ENCODE measurements around the gene STAT2.
"Not testable (repeated sequence)": the region's sequence is repeated elsewhere in the genome, so short reads cannot be mapped to it uniquely, and the experiment has no call there.

The STAT2 gene

GRCh38 chr12:56339158-56339422 lies 20.8 kb downstream of the STAT2 start:
- Histone ChIP-seq H3K27ac (ENCODE audit: low read depth, low read length) (no peak overlapping the region), H3K4me1 (ENCODE audit: control insufficient read depth in 1 of 2, insufficient read depth in 2 of 2, low read length in 2 of 2) (peaks cover 0 to 10% of the 10 kb centered on the region in 2 donors), H3K9me3 (ENCODE audit: control insufficient read depth in 1 of 2, low read length in 2 of 2) (no peaks in the 10 kb centered on the region), H3K4me3 (ENCODE audit: low read depth in 1 of 2, low read length in 2 of 2) (no peak overlapping the region), H3K36me3 (ENCODE audit: control insufficient read depth in 1 of 2, insufficient read depth in 2 of 2, low read length in 2 of 2) (peaks cover 14 to 21% of the 10 kb centered on the region in 2 donors), H3K9ac (ENCODE audit: low read depth in 1 of 2, low read length in 2 of 2) (peak overlapping the region; percentile 12 to 22), H3K27me3 (ENCODE audit: control insufficient read depth in 1 of 2, insufficient read depth in 2 of 2, low read length in 2 of 2) (no peaks in the 10 kb centered on the region)

GRCh38 chr12:56338308-56339157 lies 21.4 kb downstream of the STAT2 start, which contains the start of gene IL23A:
Gene IL23A (plus strand): TSS chr12:56338884. CDS start chr12:56339045, 161 bp downstream.
- no peak within 1 kb of the TSS for H3K4me3 ChIP-seq (ENCODE audit: low read depth in 1 of 2, low read length in 2 of 2)
- peaks cover 8 to 16% of the 10 kb centered on the region in 2 donors for H3K36me3 ChIP-seq (ENCODE audit: control insufficient read depth in 1 of 2, insufficient read depth in 2 of 2, low read length in 2 of 2)
- peak within 1 kb of the TSS; percentile 12 to 22 for H3K9ac ChIP-seq (ENCODE audit: low read depth in 1 of 2, low read length in 2 of 2)
- no peaks in the 10 kb centered on the region for H3K27me3 ChIP-seq (ENCODE audit: control insufficient read depth in 1 of 2, insufficient read depth in 2 of 2, low read length in 2 of 2)
- no peak within 1 kb of the TSS for H3K27ac ChIP-seq (ENCODE audit: low read depth, low read length)
- H3K9me3 ChIP-seq (ENCODE audit: control insufficient read depth in 1 of 2, low read length in 2 of 2) = no peaks in the 10 kb centered on the region
- peaks cover 1 to 10% of the 10 kb centered on the region in 2 donors for H3K4me1 ChIP-seq (ENCODE audit: control insufficient read depth in 1 of 2, insufficient read depth in 2 of 2, low read length in 2 of 2)

GRCh38 chr12:56337753-56338251 lies 22.1 kb downstream of the STAT2 start:
- Histone ChIP-seq H3K27ac (ENCODE audit: low read depth, low read length) (no peak overlapping the region), H3K4me1 (ENCODE audit: control insufficient read depth in 1 of 2, insufficient read depth in 2 of 2, low read length in 2 of 2) (peaks cover 7 to 16% of the 10 kb centered on the region in 2 donors), H3K36me3 (ENCODE audit: control insufficient read depth in 1 of 2, insufficient read depth in 2 of 2, low read length in 2 of 2) (peaks cover under 1 to 8% of the 10 kb centered on the region in 2 donors), H3K4me3 (ENCODE audit: low read depth in 1 of 2, low read length in 2 of 2) (no peak overlapping the region), H3K9ac (ENCODE audit: low read depth in 1 of 2, low read length in 2 of 2) (no peak overlapping the region), H3K9me3 (ENCODE audit: control insufficient read depth in 1 of 2, low read length in 2 of 2) (no peaks in the 10 kb centered on the region), H3K27me3 (ENCODE audit: control insufficient read depth in 1 of 2, insufficient read depth in 2 of 2, low read length in 2 of 2) (no peaks in the 10 kb centered on the region)

GRCh38 chr12:56336361-56337167 lies 23.3 kb downstream of the STAT2 start:
- H3K27me3 ChIP-seq (ENCODE audit: control insufficient read depth in 1 of 2, insufficient read depth in 2 of 2, low read length in 2 of 2) = no peaks in the 10 kb centered on the region
- no peak overlapping the region for H3K4me3 ChIP-seq (ENCODE audit: low read depth in 1 of 2, low read length in 2 of 2)
- H3K9ac ChIP-seq (ENCODE audit: low read depth in 1 of 2, low read length in 2 of 2) = no peak overlapping the region
- H3K27ac ChIP-seq (ENCODE audit: low read depth, low read length) = no peak overlapping the region
- no peaks in the 10 kb centered on the region for H3K9me3 ChIP-seq (ENCODE audit: control insufficient read depth in 1 of 2, low read length in 2 of 2)
- peaks cover 11 to 19% of the 10 kb centered on the region in 2 donors for H3K4me1 ChIP-seq (ENCODE audit: control insufficient read depth in 1 of 2, insufficient read depth in 2 of 2, low read length in 2 of 2)
- H3K36me3 ChIP-seq (ENCODE audit: control insufficient read depth in 1 of 2, insufficient read depth in 2 of 2, low read length in 2 of 2) = peaks cover 0 to 3% of the 10 kb centered on the region in 2 donors

GRCh38 chr12:56335527-56335926 lies 24.4 kb downstream of the STAT2 start:
- not testable (repeated sequence) for H3K27ac ChIP-seq (ENCODE audit: low read depth, low read length); H3K36me3 ChIP-seq (ENCODE audit: control insufficient read depth in 1 of 2, insufficient read depth in 2 of 2, low read length in 2 of 2); H3K9me3 ChIP-seq (ENCODE audit: control insufficient read depth in 1 of 2, low read length in 2 of 2); H3K9ac ChIP-seq (ENCODE audit: low read depth in 1 of 2, low read length in 2 of 2); H3K4me3 ChIP-seq (ENCODE audit: low read depth in 1 of 2, low read length in 2 of 2); H3K27me3 ChIP-seq (ENCODE audit: control insufficient read depth in 1 of 2, insufficient read depth in 2 of 2, low read length in 2 of 2)
- H3K4me1 ChIP-seq (ENCODE audit: control insufficient read depth in 1 of 2, insufficient read depth in 2 of 2, low read length in 2 of 2) = peaks cover 11 to 19% of the 10 kb centered on the region in 2 donors

GRCh38 chr12:56334490-56334793 lies 25.5 kb downstream of the STAT2 start:
- H3K9ac ChIP-seq (ENCODE audit: low read depth in 1 of 2, low read length in 2 of 2) = peak overlapping the region; percentile 91 to 93
- H3K36me3 ChIP-seq (ENCODE audit: control insufficient read depth in 1 of 2, insufficient read depth in 2 of 2, low read length in 2 of 2) = no peaks in the 10 kb centered on the region
- peaks cover 11 to 15% of the 10 kb centered on the region in 2 donors for H3K4me1 ChIP-seq (ENCODE audit: control insufficient read depth in 1 of 2, insufficient read depth in 2 of 2, low read length in 2 of 2)
- no peaks in the 10 kb centered on the region for H3K27me3 ChIP-seq (ENCODE audit: control insufficient read depth in 1 of 2, insufficient read depth in 2 of 2, low read length in 2 of 2)
- peak overlapping the region; percentile 87 to 90 for H3K4me3 ChIP-seq (ENCODE audit: low read depth in 1 of 2, low read length in 2 of 2)
- H3K9me3 ChIP-seq (ENCODE audit: control insufficient read depth in 1 of 2, low read length in 2 of 2) = no peaks in the 10 kb centered on the region
- peak overlapping the region; percentile 80 for H3K27ac ChIP-seq (ENCODE audit: low read depth, low read length)

GRCh38 chr12:56333679-56334489 lies 26.0 kb downstream of the STAT2 start, which contains the start of gene PAN2:
Gene PAN2 (minus strand): TSS chr12:56334000. CDS start chr12:56333094, 906 bp downstream.
- no peaks in the 10 kb centered on the region for H3K27me3 ChIP-seq (ENCODE audit: control insufficient read depth in 1 of 2, insufficient read depth in 2 of 2, low read length in 2 of 2)
- peak within 1 kb of the TSS; percentile 87 to 90 for H3K4me3 ChIP-seq (ENCODE audit: low read depth in 1 of 2, low read length in 2 of 2)
- H3K4me1 ChIP-seq (ENCODE audit: control insufficient read depth in 1 of 2, insufficient read depth in 2 of 2, low read length in 2 of 2) = peaks cover 10 to 11% of the 10 kb centered on the region in 2 donors
- H3K9ac ChIP-seq (ENCODE audit: low read depth in 1 of 2, low read length in 2 of 2) = peak within 1 kb of the TSS; percentile 91 to 93
- H3K27ac ChIP-seq (ENCODE audit: low read depth, low read length) = peak within 1 kb of the TSS; percentile 90
- H3K9me3 ChIP-seq (ENCODE audit: control insufficient read depth in 1 of 2, low read length in 2 of 2) = no peaks in the 10 kb centered on the region
- H3K36me3 ChIP-seq (ENCODE audit: control insufficient read depth in 1 of 2, insufficient read depth in 2 of 2, low read length in 2 of 2) = no peaks in the 10 kb centered on the region

- Histone ChIP-seq H3K9me3 (ENCODE audit: control insufficient read depth in 1 of 2, low read length in 2 of 2) (no peaks in the 10 kb centered on the region), H3K27me3 (ENCODE audit: control insufficient read depth in 1 of 2, insufficient read depth in 2 of 2, low read length in 2 of 2) (no peaks in the 10 kb centered on the region), H3K4me3 (ENCODE audit: low read depth in 1 of 2, low read length in 2 of 2) (peak overlapping the region; percentile 87 to 90), H3K36me3 (ENCODE audit: control insufficient read depth in 1 of 2, insufficient read depth in 2 of 2, low read length in 2 of 2) (peaks cover 0 to under 1% of the 10 kb centered on the region in 2 donors), H3K9ac (ENCODE audit: low read depth in 1 of 2, low read length in 2 of 2) (peak overlapping the region; percentile 91 to 93), H3K27ac (ENCODE audit: low read depth, low read length) (peak overlapping the region; percentile 90), H3K4me1 (ENCODE audit: control insufficient read depth in 1 of 2, insufficient read depth in 2 of 2, low read length in 2 of 2) (peaks cover 8 to 11% of the 10 kb centered on the region in 2 donors)
Observed at GRCh38 chr12:56333197-56333678, 26.7 kb downstream of the STAT2 start.

- Histone ChIP-seq H3K4me1 (ENCODE audit: control insufficient read depth in 1 of 2, insufficient read depth in 2 of 2, low read length in 2 of 2) (peaks cover 8 to 11% of the 10 kb centered on the region in 2 donors), H3K9ac (ENCODE audit: low read depth in 1 of 2, low read length in 2 of 2) (peak overlapping the region; percentile 91 to 93), H3K27ac (ENCODE audit: low read depth, low read length) (peak overlapping the region; percentile 90), H3K36me3 (ENCODE audit: control insufficient read depth in 1 of 2, insufficient read depth in 2 of 2, low read length in 2 of 2) (peaks cover 2 to 6% of the 10 kb centered on the region in 2 donors), H3K4me3 (ENCODE audit: low read depth in 1 of 2, low read length in 2 of 2) (peak overlapping the region; percentile 87 to 90), H3K9me3 (ENCODE audit: control insufficient read depth in 1 of 2, low read length in 2 of 2) (no peaks in the 10 kb centered on the region), H3K27me3 (ENCODE audit: control insufficient read depth in 1 of 2, insufficient read depth in 2 of 2, low read length in 2 of 2) (no peaks in the 10 kb centered on the region)
Observed at GRCh38 chr12:56332512-56333196, 27.3 kb downstream of the STAT2 start.

Data from duodenal mucosa (tissue), 2 donors.